Measurements from ENCODE around the gene TBX2.
"Not testable (repeated sequence)": the region's sequence is repeated elsewhere in the genome, so short reads cannot be mapped to it uniquely, and the experiment has no call there.

GRCh38 chr17:61357061-61357460 lies 42.6 kb upstream of the TBX2 start:
- TF ChIP-seq POLR2A, CTCF (IDR thresholded peaks at IDR 0.05): not testable (repeated sequence)
